Liver (tissue), 9 donors: ENCODE measurements around the gene SERHL2. TPM values are rescaled to one million over a fixed set of nuclear protein-coding genes. Genes with fewer than 3 reads are reported as not detected.

Source experiments
- DNase-seq: peaks from one replicate; pipeline ENCODE4 v3.0.0-alpha.2; 2017; ENCODE audit warnings: low spot score
- H3K27ac ChIP-seq, 2 donors: one replicate each; pipeline ENCODE4 v1.7.0; 2013; ENCODE audit warnings: inconsistent platforms in 2 of 2, low read length in 2 of 2, control low read depth in 1 of 2, low read depth in 1 of 2, mild to moderate bottlenecking in 1 of 2
- H3K27me3 ChIP-seq, 4 donors: one replicate each; pipeline versions ENCODE4 v1.6.1 to v1.7.0; 2013; ENCODE audit warnings: low read length in 3 of 4, inconsistent platforms in 1 of 4, mild to moderate bottlenecking in 1 of 4, moderate library complexity in 1 of 4; ENCODE audit not compliant: control insufficient read depth in 4 of 4, insufficient read depth in 4 of 4
- H3K36me3 ChIP-seq, 4 donors: one replicate each; pipeline versions ENCODE4 v1.6.1 to v1.7.0; 2013; ENCODE audit warnings: low read length in 3 of 4, mild to moderate bottlenecking in 3 of 4, low read depth in 1 of 4, moderate library complexity in 1 of 4; ENCODE audit not compliant: control insufficient read depth in 4 of 4, insufficient read depth in 3 of 4
- H3K4me1 ChIP-seq, 4 donors: one replicate each; pipeline versions ENCODE4 v1.6.1 to v1.7.0; 2013; ENCODE audit warnings: low read length in 3 of 4, mild to moderate bottlenecking in 3 of 4, moderate library complexity in 1 of 4; ENCODE audit not compliant: control insufficient read depth in 4 of 4, insufficient read depth in 4 of 4
- H3K4me3 ChIP-seq, 3 donors: one replicate each; pipeline versions ENCODE4 v1.6.1 to v1.7.0; 2013; ENCODE audit warnings: low read length in 3 of 3, control low read depth in 1 of 3, low read depth in 1 of 3, mild to moderate bottlenecking in 1 of 3
- H3K9ac ChIP-seq, 2 donors: one replicate each; pipeline ENCODE4 v1.7.0; 2013; ENCODE audit warnings: low read length in 2 of 2, mild to moderate bottlenecking in 2 of 2, moderate library complexity in 2 of 2, control low read depth in 1 of 2, low read depth in 1 of 2
- H3K9me3 ChIP-seq, 4 donors: one replicate each; pipeline versions ENCODE4 v1.6.1 to v1.7.0; 2013; ENCODE audit warnings: low read length in 3 of 4; ENCODE audit not compliant: control insufficient read depth in 4 of 4
- ATF3 ChIP-seq: IDR thresholded peaks from 2 replicates; pipeline ENCODE4 v1.6.1; 2016; ENCODE audit warnings: antibody characterized with exemption
- CTCF ChIP-seq: fragments of 150-350 bp; IDR thresholded peaks from 2 replicates; pipeline ENCODE4 v1.5.1; 2017; ENCODE audit warnings: improper control_type of control experiment, low read depth, low read length; ENCODE audit not compliant: missing input control
- EGR1 ChIP-seq, 2 donors: IDR thresholded peaks; 2 replicates each; pipeline ENCODE4 v1.6.1; 2016 to 2018; ENCODE audit warnings: antibody characterized with exemption in 2 of 2, low read depth in 2 of 2
- FOXA1 ChIP-seq: IDR thresholded peaks from 2 replicates; pipeline ENCODE4 v1.6.1; 2016; ENCODE audit warnings: antibody characterized with exemption
- FOXA2 ChIP-seq: IDR thresholded peaks from 2 replicates; pipeline ENCODE4 v1.6.1; 2016; ENCODE audit warnings: antibody characterized with exemption
- GABPA ChIP-seq, 2 donors: IDR thresholded peaks in 1 of 2; conservative IDR thresholded peaks in 1 of 2; 2 replicates each; pipeline ENCODE4 v1.6.1; 2016; ENCODE audit warnings: antibody characterized with exemption in 2 of 2, mild to moderate bottlenecking in 1 of 2, moderate library complexity in 1 of 2
- HNF4A ChIP-seq, 2 donors: conservative IDR thresholded peaks; 2 replicates each; pipeline ENCODE4 v1.6.1; 2016; ENCODE audit warnings: antibody characterized with exemption in 2 of 2, mild to moderate bottlenecking in 2 of 2
- HNF4G ChIP-seq: IDR thresholded peaks from 2 replicates; pipeline ENCODE4 v1.6.1; 2016; ENCODE audit warnings: antibody characterized with exemption
- MAX ChIP-seq: IDR thresholded peaks from 2 replicates; pipeline ENCODE4 v1.6.1; 2016; ENCODE audit warnings: antibody characterized with exemption
- NR2F2 ChIP-seq: IDR thresholded peaks from 2 replicates; pipeline ENCODE4 v1.6.1; 2016; ENCODE audit warnings: antibody characterized with exemption
- RAD21 ChIP-seq, 2 donors: IDR thresholded peaks; 2 replicates each; pipeline ENCODE4 v1.6.1; 2016; ENCODE audit warnings: antibody characterized with exemption in 2 of 2, mild to moderate bottlenecking in 2 of 2
- REST ChIP-seq: IDR thresholded peaks from 2 replicates; pipeline ENCODE4 v1.6.1; 2016; ENCODE audit warnings: antibody characterized with exemption, mild to moderate bottlenecking
- RXRA ChIP-seq, 2 donors: IDR thresholded peaks; 2 replicates each; pipeline ENCODE4 v1.6.1; 2017 to 2018; ENCODE audit warnings: antibody characterized with exemption in 2 of 2, mild to moderate bottlenecking in 1 of 2
- SP1 ChIP-seq: IDR thresholded peaks from 2 replicates; pipeline ENCODE4 v1.6.1; 2018; ENCODE audit warnings: antibody characterized with exemption, mild to moderate bottlenecking
- TAF1 ChIP-seq: conservative IDR thresholded peaks from 2 replicates; pipeline ENCODE4 v1.6.1; 2016; ENCODE audit warnings: antibody characterized with exemption, mild to moderate bottlenecking
- YY1 ChIP-seq: IDR thresholded peaks from 2 replicates; pipeline ENCODE4 v1.6.1; 2016; ENCODE audit warnings: antibody characterized with exemption, mild to moderate bottlenecking
- ZBTB33 ChIP-seq: IDR thresholded peaks from 2 replicates; pipeline ENCODE4 v1.6.1; 2016; ENCODE audit warnings: antibody characterized with exemption
- WGBS: extraction: QIAGEN DNeasy Blood & Tissue Kit; methylation state at CpG from one replicate; pipeline ENCODE4 v1.1.7; 2013; 5-methylcytosine and 5-hydroxymethylcytosine counted together
- polyA plus RNA-seq, 2 donors: library from polyadenylated mRNA; stranded (reverse) in 1 of 2; unstranded in 1 of 2; fragments of 200-250 nt in 1 of 2; fragments of >200 nt in 1 of 2; fragmentation: Nextera tagmentation in 1 of 2; extraction: Ambion mirVana in 1 of 2; gene quantifications; one replicate each; pipeline versions ENCODE4 v1.2.1 to v1.2.3, GENCODE V29; 2013 to 2015
- total RNA-seq, 2 donors: library from RNA; depleted of rRNA; stranded (reverse); fragments of >200 nt; gene quantifications; one replicate each; pipeline ENCODE4 v1.2.3, GENCODE V29; 2014
- donor health status: healthy.
- donor health status: healthy.
- donor health status: healthy.
- donor health status: healthy.
- donor health status: healthy.

The SERHL2 gene
- total and polyA plus RNA-seq, 4 donors = 0.51 to 1.6 (median 0.69) TPM

GRCh38 chr22:42586381-42586780, 32.6 kb downstream of the SERHL2 start:
- Histone ChIP-seq H3K4me1 (peaks cover 0 to 6% (median 2%) of the 10 kb centered on the region in 4 donors), H3K27me3 (no peaks in the 10 kb centered on the region), H3K9me3 (no peaks in the 10 kb centered on the region), H3K9ac (no peak overlapping the region), H3K36me3 (peaks cover 21 to 64% (median 33%) of the 10 kb centered on the region in 4 donors), H3K27ac (no peak overlapping the region), H3K4me3 (no peak overlapping the region)
- no peak for TF ChIP-seq CTCF
- TF ChIP-seq MAX = no peak
- TF ChIP-seq YY1 = no peak
- no peak for TF ChIP-seq FOXA1
- TF ChIP-seq ATF3 = no peak
- no peak for TF ChIP-seq EGR1 (IDR thresholded peaks at IDR 0.05; ENCODE audit: low read depth in 2 of 2)
- no peak for TF ChIP-seq RAD21 (IDR thresholded peaks at IDR 0.05)
- no peak for TF ChIP-seq SP1
- TF ChIP-seq RXRA (IDR thresholded peaks at IDR 0.05) = no peak
- TF ChIP-seq GABPA (IDR thresholded peaks at IDR 0.05 in 1 of 2, conservative IDR thresholded peaks at IDR 0.05 in 1 of 2) = no peak
- no peak for TF ChIP-seq NR2F2
- no peak for TF ChIP-seq REST
- no peak for TF ChIP-seq ZBTB33
- no peak for TF ChIP-seq FOXA2
- TF ChIP-seq TAF1 = no peak
- no peak for DNase-seq
- 93% methylated on average over 4 of the region's 4 CpGs for WGBS

- H3K9ac ChIP-seq = no peak overlapping the region
- no peaks in the 10 kb centered on the region for H3K27me3 ChIP-seq
- TF ChIP-seq HNF4A (conservative IDR thresholded peaks at IDR 0.05) (no peak), HNF4G (no peak), FOXA2 (no peak), ATF3 (no peak), SP1 (no peak)
- H3K9me3 ChIP-seq = no peaks in the 10 kb centered on the region
- H3K27ac ChIP-seq = no peak overlapping the region
- H3K4me3 ChIP-seq = no peak overlapping the region
- DNase-seq = no peak
- WGBS = 89% methylated on average over 5 of the region's 5 CpGs
- H3K4me1 ChIP-seq = no peaks in the 10 kb centered on the region
- H3K36me3 ChIP-seq = peaks cover 27 to 77% (median 43%) of the 10 kb centered on the region in 4 donors
Observed at GRCh38 chr22:42587588-42588175, 33.9 kb downstream of the SERHL2 start.
